Caco-2 (cell line): ENCODE results near the gene NFASC. TPM values are rescaled to one million over a fixed set of nuclear protein-coding genes. Genes with fewer than 3 reads are reported as not detected.

Experiments
- BruUV-seq: library from RNA; stranded (reverse); fragments of 400-500 nt; replicated peaks from 2 replicates; lab custom pipeline; 2021; lab: Mats Ljungman, UMichigan
- CTCF ChIA-PET: fragments of 300-600 bp; sonication (Branson Sonifier 250); formaldehyde crosslinking; loops from one replicate; lab custom pipeline; 2022; ENCODE audit warnings: antibody characterized with exemption; lab: Charles Lee
- POLR2A ChIA-PET: fragments of 300-600 bp; sonication (Branson Sonifier 250); formaldehyde crosslinking; loops from one replicate; lab custom pipeline; 2022; ENCODE audit warnings: antibody characterized with exemption; lab: Charles Lee
- DNase-seq, 2 experiments: peaks; one replicate each; pipeline versions ENCODE4 v3.0.0 to v3.0.0-alpha.2; 2020 to 2022
- H3K27me3 ChIP-seq: replicated peaks from 2 replicates; pipeline ENCODE4 v1.6.0; 2011; ENCODE audit warnings: low read length; ENCODE audit not compliant: control insufficient read depth, insufficient read depth
- H3K36me3 ChIP-seq: 2 replicates; pipeline ENCODE4 v1.5.1; 2011; ENCODE audit warnings: low read length; ENCODE audit not compliant: control insufficient read depth, insufficient read depth
- H3K4me1 ChIP-seq: fragments of 250-450 bp; sonication (Bioruptor Pico); 2 replicates; pipeline ENCODE4 v1.5.1; 2020; ENCODE audit warnings: mild to moderate bottlenecking
- H3K4me3 ChIP-seq: 2 replicates; pipeline ENCODE4 v1.5.1; 2011; ENCODE audit warnings: low read depth, mild to moderate bottlenecking, control low read depth, low read length
- H3K9me3 ChIP-seq: fragments of 250-450 bp; sonication (Bioruptor Pico); 2 replicates; pipeline ENCODE4 v1.5.1; 2020; ENCODE audit warnings: mild to moderate bottlenecking, moderate library complexity
- H3K27ac Mint-ChIP-seq: one replicate; pipeline ENCODE4 v1.8.0; 2022; ENCODE audit warnings: mixed read lengths; ENCODE audit not compliant: unreplicated experiment
- H3K27me3 Mint-ChIP-seq: one replicate; pipeline ENCODE4 v1.8.0; 2022; ENCODE audit warnings: mixed read lengths; ENCODE audit not compliant: insufficient read depth, unreplicated experiment
- H3K36me3 Mint-ChIP-seq: one replicate; pipeline ENCODE4 v1.8.0; 2022; ENCODE audit warnings: mild to moderate bottlenecking, mixed read lengths; ENCODE audit not compliant: insufficient read depth, unreplicated experiment
- H3K4me1 Mint-ChIP-seq: one replicate; pipeline ENCODE4 v1.8.0; 2022; ENCODE audit warnings: low read depth, mixed read lengths; ENCODE audit not compliant: unreplicated experiment
- H3K4me3 Mint-ChIP-seq: one replicate; pipeline ENCODE4 v1.8.0; 2022; ENCODE audit warnings: mild to moderate bottlenecking, moderate library complexity, mixed read lengths; ENCODE audit not compliant: unreplicated experiment
- H3K9me3 Mint-ChIP-seq: one replicate; pipeline ENCODE4 v1.8.0; 2022; ENCODE audit warnings: mixed read lengths; ENCODE audit not compliant: unreplicated experiment
- CTCF ChIP-seq, 2 experiments: fragments of 200-600 bp in 1 of 2; IDR thresholded peaks; 1 replicate in 1 of 2; 2 replicates in 1 of 2; pipeline versions ENCODE4 v1.5.1 to v1.8.0; 2011 to 2022; ENCODE audit warnings: antibody characterized with exemption in 1 of 2, control low read depth in 1 of 2, inconsistent platforms in 1 of 2, low read depth in 1 of 2, low read length in 1 of 2, mild to moderate bottlenecking in 1 of 2, moderate library complexity in 1 of 2; ENCODE audit not compliant: insufficient read depth in 1 of 2, severe bottlenecking in 1 of 2, unreplicated experiment in 1 of 2
- intact Hi-C: fragments of 100-400 bp; cut with micrococcal nuclease; formaldehyde crosslinking; loops from one replicate; pipeline ENCODE4 v1.10.0; 2022; ENCODE audit not compliant: unreplicated experiment
- total RNA-seq: library from RNA; stranded (reverse); gene quantifications from 2 replicates; pipeline ENCODE4 v1.2.3, GENCODE V29; 2022

Gene NFASC
- total RNA-seq, 1 experiment from 2014 or later, result 1.3 TPM

- no peak overlapping the region for H3K4me3 Mint-ChIP-seq
- no peaks in the 10 kb centered on the region for H3K9me3 ChIP-seq
- no peaks in the 10 kb centered on the region for H3K27me3 ChIP-seq
- BruUV-seq, result no TSS peak
- H3K36me3 Mint-ChIP-seq, result no peaks in the 10 kb centered on the region
- intact Hi-C loops, result no loop called here
- DNase-seq, result no peak
- no peaks in the 10 kb centered on the region for H3K36me3 ChIP-seq
- CTCF ChIA-PET, result no interaction called here
- no peak overlapping the region for H3K27ac Mint-ChIP-seq
- TF ChIP-seq CTCF (IDR thresholded peaks at IDR 0.05; ENCODE audit: insufficient read depth in 1 of 2, low read depth in 1 of 2, low read length in 1 of 2, severe bottlenecking in 1 of 2, unreplicated experiment in 1 of 2), result no peak
- no peaks in the 10 kb centered on the region for H3K27me3 Mint-ChIP-seq
- POLR2A ChIA-PET, result no interaction called here
- peaks cover 7% of the 10 kb centered on the region for H3K4me1 Mint-ChIP-seq
- no peak overlapping the region for H3K4me3 ChIP-seq
- H3K9me3 Mint-ChIP-seq, result no peaks in the 10 kb centered on the region
- H3K4me1 ChIP-seq, result 0 out of 2 replicates have a peak, but pooled peaks cover 3% of the 10 kb centered on the region
These were observed 28.3 kb upstream of the NFASC start for GRCh38 chr1:204842369-204842768.

- no peaks in the 10 kb centered on the region for H3K27me3 Mint-ChIP-seq
- Histone ChIP-seq H3K36me3 (no peaks in the 10 kb centered on the region), H3K9me3 (no peaks in the 10 kb centered on the region), H3K27me3 (no peaks in the 10 kb centered on the region; the same call in 1 of the 2 replicates), H3K4me1 (0 out of 2 replicates have a peak, but pooled peaks cover 3% of the 10 kb centered on the region), H3K4me3 (no peak overlapping the region)
- ChIA-PET CTCF (interaction anchor here (0.6 kb wide), 1 partner anchor 36 kb away, joined by 3 read pairs; no protein-coding TSS in a partner anchor), POLR2A (no interaction called here)
- no peak for TF ChIP-seq CTCF (IDR thresholded peaks at IDR 0.05; ENCODE audit: insufficient read depth in 1 of 2, low read depth in 1 of 2, low read length in 1 of 2, severe bottlenecking in 1 of 2, unreplicated experiment in 1 of 2)
- no peak overlapping the region for H3K4me3 Mint-ChIP-seq
- H3K9me3 Mint-ChIP-seq, result no peaks in the 10 kb centered on the region
- intact Hi-C loops, result no loop called here
- no peak overlapping the region for H3K27ac Mint-ChIP-seq
- no TSS peak for BruUV-seq
- no peaks in the 10 kb centered on the region for H3K36me3 Mint-ChIP-seq
- DNase-seq, result peak in 1 of 2 experiments; percentile 32
- H3K4me1 Mint-ChIP-seq, result peaks cover 7% of the 10 kb centered on the region
These were observed 27.8 kb upstream of the NFASC start for GRCh38 chr1:204842892-204843291.

GRCh38 chr1:204846546-204846945 lies 24.1 kb upstream of the NFASC start:
- H3K27me3 Mint-ChIP-seq, result no peaks in the 10 kb centered on the region
- intact Hi-C loops, result no loop called here
- H3K4me3 Mint-ChIP-seq, result no peak overlapping the region
- ChIA-PET POLR2A (no interaction called here), CTCF (no interaction called here)
- H3K4me1 Mint-ChIP-seq, result peaks cover 7% of the 10 kb centered on the region
- H3K36me3 Mint-ChIP-seq, result no peaks in the 10 kb centered on the region
- TF ChIP-seq CTCF (IDR thresholded peaks at IDR 0.05; ENCODE audit: insufficient read depth in 1 of 2, low read depth in 1 of 2, low read length in 1 of 2, severe bottlenecking in 1 of 2, unreplicated experiment in 1 of 2), result no peak
- no peak overlapping the region for H3K27ac Mint-ChIP-seq
- DNase-seq, result no peak
- Histone ChIP-seq H3K9me3 (no peaks in the 10 kb centered on the region), H3K4me1 (0 out of 2 replicates have a peak, but pooled peaks cover 3% of the 10 kb centered on the region), H3K27me3 (no peaks in the 10 kb centered on the region; the same call in 1 of the 2 replicates), H3K4me3 (no peak overlapping the region), H3K36me3 (no peaks in the 10 kb centered on the region)
- H3K9me3 Mint-ChIP-seq, result no peaks in the 10 kb centered on the region
- BruUV-seq, result no TSS peak
